ENCODE data around the gene CMTM1. TPM values are rescaled to one million over a fixed set of nuclear protein-coding genes. Genes with fewer than 3 reads are reported as not detected.

Gene CMTM1
- total and polyA plus RNA-seq, 2 experiments from 2014 or later: 1.4 to 1.9 TPM

GRCh38 chr16:66528294-66528693 is 37.9 kb upstream of the CMTM1 start (continued):
- TF ChIP-seq CTCF (conservative IDR thresholded peaks at IDR 0.05; ENCODE audit: low read depth in 2 of 2) (no peak), JUNB (IDR thresholded peaks at IDR 0.05; ENCODE audit: unreplicated experiment) (no peak), STAT1 (IDR thresholded peaks at IDR 0.05; ENCODE audit: unreplicated experiment) (no peak)

GRCh38 chr16:66529475-66529874 is 36.8 kb upstream of the CMTM1 start:
- no peaks in the 10 kb centered on the region; the same call in 1 of the 2 replicates for H4K20me1 ChIP-seq (replicated peaks; ENCODE audit: insufficient read depth)
- H3K27me3 ChIP-seq (ENCODE audit: insufficient read depth): no peaks in the 10 kb centered on the region
- H3K4me3 Mint-ChIP-seq: no peak overlapping the region
- no peak overlapping the region for H2AFZ ChIP-seq
- no peaks in the 10 kb centered on the region for H3K4me1 ChIP-seq (ENCODE audit: insufficient read depth)
- H3K36me3 Mint-ChIP-seq (ENCODE audit: low read depth): peaks cover 3% of the 10 kb centered on the region; the same call in 1 of the 3 replicates
- H3K27ac Mint-ChIP-seq: no peak overlapping the region
- no peak for ATAC-seq
- TF ChIP-seq EZH2phosphoT487 (IDR thresholded peaks at IDR 0.05; ENCODE audit: unreplicated experiment) (no peak), ZNF114 (CRISPR knock-in tag; IDR thresholded peaks at IDR 0.05) (no peak)
- no peaks in the 10 kb centered on the region; the same call in 2 of the 3 replicates for H3K9me3 Mint-ChIP-seq
- peaks cover 2% of the 10 kb centered on the region for H3K27me3 Mint-ChIP-seq (ENCODE audit: insufficient read depth, low read depth, poor library complexity)
- no peaks in the 10 kb centered on the region for H3K4me1 Mint-ChIP-seq
- H3K36me3 ChIP-seq (ENCODE audit: insufficient read depth): no peaks in the 10 kb centered on the region
- H3K79me2 ChIP-seq (replicated peaks; ENCODE audit: insufficient read depth): no peaks in the 10 kb centered on the region
- H3K4me2 ChIP-seq: no peak overlapping the region
- no peaks in the 10 kb centered on the region for H3K9me2 ChIP-seq (ENCODE audit: insufficient read depth)
- H3F3A ChIP-seq (replicated peaks; ENCODE audit: low read depth): no peaks in the 10 kb centered on the region
- H3K4me3 ChIP-seq: no peak overlapping the region
- H3K27ac ChIP-seq (ENCODE audit: low read depth): no peak overlapping the region
- DNase-seq (ENCODE audit: low spot score): no peak

GRCh38 chr16:66534376-66534799 is 31.9 kb upstream of the CMTM1 start:
- no peak overlapping the region for H3K27ac Mint-ChIP-seq

More at GRCh38 chr16:66534376-66534799, 31.9 kb upstream of the CMTM1 start:
- Mint-ChIP-seq H3K27me3 (ENCODE audit: insufficient read depth, low read depth, poor library complexity) (peaks cover 2% of the 10 kb centered on the region), H3K36me3 (ENCODE audit: low read depth) (no peaks in the 10 kb centered on the region; the same call in 1 of the 3 replicates), H3K9me3 (no peaks in the 10 kb centered on the region; the same call in 2 of the 3 replicates), H3K4me1 (no peaks in the 10 kb centered on the region; the same call in 2 of the 3 replicates), H3K4me3 (no peak overlapping the region)
- Histone ChIP-seq H3K27me3 (ENCODE audit: insufficient read depth) (no peaks in the 10 kb centered on the region), H3K27ac (ENCODE audit: low read depth) (no peak overlapping the region), H3K4me2 (no peak overlapping the region), H3K9me2 (ENCODE audit: insufficient read depth) (no peaks in the 10 kb centered on the region), H3K4me1 (ENCODE audit: insufficient read depth) (no peaks in the 10 kb centered on the region), H3F3A (replicated peaks; ENCODE audit: low read depth) (no peaks in the 10 kb centered on the region), H4K20me1 (replicated peaks; ENCODE audit: insufficient read depth) (no peaks in the 10 kb centered on the region), H3K36me3 (ENCODE audit: insufficient read depth) (no peaks in the 10 kb centered on the region), H3K79me2 (replicated peaks; ENCODE audit: insufficient read depth) (no peaks in the 10 kb centered on the region), H2AFZ (no peak overlapping the region), H3K4me3 (no peak overlapping the region)
- ATAC-seq: no peak
- DNase-seq (ENCODE audit: low spot score): no peak
- no peak for TF ChIP-seq ZNF114 (CRISPR knock-in tag; IDR thresholded peaks at IDR 0.05)
- no peak for TF ChIP-seq REST (IDR thresholded peaks at IDR 0.05; ENCODE audit: unreplicated experiment)
- no peak for TF ChIP-seq ZNF331 (CRISPR knock-in tag; IDR thresholded peaks at IDR 0.05; ENCODE audit: low read depth)
- no peak for TF ChIP-seq EZH2 (IDR thresholded peaks at IDR 0.05; ENCODE audit: low read depth, unreplicated experiment)
- TF ChIP-seq ETS1 (IDR thresholded peaks at IDR 0.05): no peak
- no peak for TF ChIP-seq EZH2phosphoT487 (IDR thresholded peaks at IDR 0.05; ENCODE audit: unreplicated experiment)
